Uterus (tissue), 4 donors: ENCODE data around the gene ROCK1. TPM values are rescaled to one million over a fixed set of nuclear protein-coding genes. Genes with fewer than 3 reads are reported as not detected.
A peak's percentile ranks its signal among the peaks of the same experiment; 100 is the strongest.
"Not testable (repeated sequence)": the region's sequence is repeated elsewhere in the genome, so short reads cannot be mapped to it uniquely, and the experiment has no call there.

Experiments
- DNase-seq, 2 donors: peaks; one replicate each; pipeline ENCODE4 v3.0.0-alpha.2; 2019 to 2020
- H3K27ac ChIP-seq, 2 donors: fragments of 200-600 bp; sonication (generic); 1 replicate in 1 of 2; 2 replicates in 1 of 2; pipeline ENCODE4 v1.5.1; 2016 to 2018
- H3K27me3 ChIP-seq, 2 donors: fragments of 200-600 bp; sonication (generic); one replicate each; pipeline ENCODE4 v1.5.1; 2018 to 2019; ENCODE audit warnings: control low read depth in 1 of 2
- H3K36me3 ChIP-seq, 2 donors: fragments of 200-600 bp; sonication (generic); one replicate each; pipeline ENCODE4 v1.5.1; 2019; ENCODE audit warnings: control low read depth in 1 of 2
- H3K4me1 ChIP-seq, 2 donors: fragments of 200-600 bp; sonication (generic); one replicate each; pipeline ENCODE4 v1.5.1; 2018 to 2019; ENCODE audit warnings: control low read depth in 1 of 2
- H3K4me3 ChIP-seq, 2 donors: fragments of 200-600 bp; sonication (generic); 1 replicate in 1 of 2; 2 replicates in 1 of 2; pipeline ENCODE4 v1.5.1; 2018 to 2019; ENCODE audit warnings: mild to moderate bottlenecking in 1 of 2
- H3K9me3 ChIP-seq, 2 donors: fragments of 200-600 bp; sonication (generic); one replicate each; pipeline ENCODE4 v1.5.1; 2019; ENCODE audit warnings: control low read depth in 1 of 2
- CTCF ChIP-seq, 4 experiments: fragments of 200-600 bp in 2 of 4; fragments of 450-650 bp in 2 of 4; sonication (generic) in 2 of 4; IDR thresholded peaks; one replicate each; pipeline ENCODE4 v1.5.1; 2016 to 2019; ENCODE audit warnings: antibody characterized with exemption in 4 of 4, mild to moderate bottlenecking in 2 of 4, moderate library complexity in 1 of 4
- POLR2A ChIP-seq, 2 donors: fragments of 450-650 bp; IDR thresholded peaks; one replicate each; pipeline ENCODE4 v1.6.1; 2016; ENCODE audit warnings: antibody characterized with exemption in 2 of 2, mild to moderate bottlenecking in 1 of 2, moderate library complexity in 1 of 2
- intact Hi-C: fragments of 100-400 bp; cut with DNase I; formaldehyde crosslinking; loops from one replicate; pipeline ENCODE4 v1.15.1; 2023; ENCODE audit warnings: low total_unique reads
- total RNA-seq, 4 donors: library from RNA; depleted of rRNA in 3 of 4; stranded (reverse); fragments of >200 nt in 3 of 4; gene quantifications; one replicate each; pipeline versions ENCODE4 v1.1.0 to v1.2.4, GENCODE V29; 2014 to 2023
- donor health status: DM: yes; HTN: yes; CAD: no.

Gene ROCK1
- total RNA-seq = 10 to 100 TPM; 25.6 to 93.8 (median 52.7) TPM

DNA sequence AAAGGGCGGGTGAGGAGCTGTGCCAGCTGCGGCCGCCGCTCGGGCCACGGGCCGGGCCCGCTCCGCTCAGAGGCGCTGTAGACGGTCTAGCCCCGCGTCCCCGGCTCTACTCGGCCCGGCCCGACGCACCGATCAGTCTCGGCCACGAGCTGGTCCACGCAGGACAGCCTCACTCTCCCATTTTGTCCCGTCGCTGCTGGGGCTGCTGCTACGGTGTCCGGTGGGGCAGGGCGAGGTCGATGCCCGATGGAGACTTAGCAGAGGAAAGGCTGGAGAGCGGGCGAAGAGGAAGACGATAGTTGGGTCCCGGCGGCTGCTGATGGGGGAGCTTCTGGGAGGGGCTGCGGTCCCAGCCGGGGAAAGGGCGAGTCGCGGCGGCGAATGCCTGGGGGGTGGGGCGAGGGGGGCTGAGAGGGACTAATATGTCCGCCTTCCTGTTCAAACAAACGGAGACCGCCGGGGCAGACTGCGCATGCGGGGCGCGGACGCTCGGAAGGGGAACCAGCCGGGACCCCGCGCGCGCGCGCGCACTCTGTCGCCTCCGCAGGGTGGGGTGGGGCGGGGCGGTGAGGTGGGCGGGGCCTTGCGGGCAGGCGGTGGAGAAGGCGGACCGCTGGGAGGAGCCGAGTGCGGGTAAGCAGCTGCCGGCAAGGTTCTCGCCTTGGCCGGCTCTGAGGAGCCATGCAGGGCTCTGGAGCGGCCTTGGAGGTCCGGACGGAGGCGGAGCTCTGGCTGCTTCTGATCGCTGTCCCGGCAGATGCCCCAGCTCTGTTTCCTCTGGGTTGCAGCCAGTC is at the start of gene ROCK1:
Gene ROCK1, minus strand, starts transcription at position 468 of the 794 bp plus-strand sequence. CDS start 903 bp downstream, outside the sequence.
- H3K4me1 ChIP-seq = peaks cover 0 to 6% of the 10 kb centered on the region in 2 donors
- no peaks in the 10 kb centered on the region for H3K36me3 ChIP-seq
- H3K27me3 ChIP-seq = no peaks in the 10 kb centered on the region
- no peaks in the 10 kb centered on the region for H3K9me3 ChIP-seq
- peak; percentile 76 to 79 for TF ChIP-seq POLR2A (IDR thresholded peaks at IDR 0.05)
- TF ChIP-seq CTCF (IDR thresholded peaks at IDR 0.05) = no peak
- intact Hi-C loops = no loop called here
- peak within 1 kb of the TSS; percentile 93 to 96 for H3K4me3 ChIP-seq
- peak within 1 kb of the TSS; percentile 97 to 98 for H3K27ac ChIP-seq
- DNase-seq = peak; percentile 99

GRCh38 chr18:21155443-21155842 is 43.8 kb upstream of the ROCK1 start:
- no peak overlapping the region for H3K4me3 ChIP-seq
- TF ChIP-seq POLR2A (IDR thresholded peaks at IDR 0.05) = no peak
- TF ChIP-seq CTCF (IDR thresholded peaks at IDR 0.05) = no peak
- no peaks in the 10 kb centered on the region for H3K4me1 ChIP-seq
- H3K27me3 ChIP-seq = no peaks in the 10 kb centered on the region
- DNase-seq = no peak
- intact Hi-C loops = no loop called here
- H3K27ac ChIP-seq = no peak overlapping the region
- no peaks in the 10 kb centered on the region for H3K36me3 ChIP-seq
- peaks cover 0 to 5% of the 10 kb centered on the region in 2 donors for H3K9me3 ChIP-seq

DNA sequence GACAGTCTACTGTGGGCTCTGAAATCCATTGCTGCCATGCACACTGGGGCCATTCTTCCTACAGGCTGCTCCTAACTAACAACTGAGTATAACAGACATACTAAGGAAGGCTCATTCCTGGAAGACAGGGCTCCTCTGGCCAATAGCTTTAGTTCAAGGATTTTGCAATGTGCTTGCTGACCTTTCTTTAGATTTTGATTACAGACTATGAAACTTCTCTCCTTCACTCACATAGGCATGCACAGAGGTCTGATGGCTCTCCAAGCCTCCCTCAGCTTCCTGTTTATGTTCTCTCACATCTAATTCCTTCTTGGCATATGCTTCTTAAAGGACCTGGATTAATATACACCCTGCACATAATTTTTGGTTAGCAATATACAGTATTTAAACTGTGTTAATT is 34.4 kb upstream of the ROCK1 start:
- intact Hi-C loops = no loop called here
- no peak for DNase-seq
- Histone ChIP-seq H3K4me3 (no peak overlapping the region), H3K27me3 (no peaks in the 10 kb centered on the region), H3K27ac (no peak overlapping the region), H3K4me1 (no peaks in the 10 kb centered on the region), H3K9me3 (no peaks in the 10 kb centered on the region), H3K36me3 (no peaks in the 10 kb centered on the region)
- TF ChIP-seq POLR2A (IDR thresholded peaks at IDR 0.05) = no peak
- no peak for TF ChIP-seq CTCF (IDR thresholded peaks at IDR 0.05)

- Histone ChIP-seq H3K27me3 (no peaks in the 10 kb centered on the region), H3K36me3 (no peaks in the 10 kb centered on the region), H3K27ac (no peak overlapping the region), H3K9me3 (no peaks in the 10 kb centered on the region), H3K4me1 (no peaks in the 10 kb centered on the region), H3K4me3 (no peak overlapping the region)
- no peak for DNase-seq
- TF ChIP-seq CTCF (IDR thresholded peaks at IDR 0.05) (no peak), POLR2A (IDR thresholded peaks at IDR 0.05) (no peak)
- intact Hi-C loops = no loop called here
These were observed 33.8 kb upstream of the ROCK1 start for GRCh38 chr18:21145371-21145770.

DNA sequence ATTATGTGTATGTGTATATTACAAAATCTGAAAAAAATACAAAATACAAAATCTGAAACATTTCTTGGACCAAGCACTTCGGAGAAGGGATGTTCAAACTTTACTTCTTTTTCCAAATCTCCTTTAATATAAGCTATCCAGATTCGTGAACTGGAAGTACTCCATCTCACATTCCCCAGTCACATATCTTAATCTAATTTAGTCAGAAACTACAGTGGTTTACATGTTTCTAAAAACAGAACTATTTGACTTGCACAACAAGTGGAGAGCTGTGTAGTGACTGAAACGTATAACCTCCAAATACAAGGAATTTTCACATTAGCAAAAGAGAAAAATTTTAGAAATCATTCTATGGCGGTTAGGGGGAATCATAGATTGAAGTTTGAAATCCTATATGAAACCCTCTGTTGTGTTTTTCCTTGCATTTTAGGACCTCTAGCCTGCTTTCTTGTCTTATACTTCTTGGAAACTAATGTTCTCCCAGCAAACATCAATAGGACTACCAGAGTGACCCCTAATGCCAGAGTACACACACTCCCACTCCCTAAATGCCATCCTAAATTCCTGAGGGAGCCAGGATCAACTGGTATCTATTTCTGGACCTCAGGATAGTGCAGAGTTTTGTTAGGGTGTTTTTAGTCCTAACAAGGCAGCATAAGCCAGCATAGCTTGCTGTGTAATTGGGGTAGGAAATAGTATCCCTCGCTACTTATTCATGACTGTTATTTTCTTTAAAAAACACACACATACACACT is 30.2 kb upstream of the ROCK1 start:
- H3K4me3 ChIP-seq = no peak overlapping the region
- no peaks in the 10 kb centered on the region for H3K27me3 ChIP-seq
- intact Hi-C loops = no loop called here
- TF ChIP-seq POLR2A (IDR thresholded peaks at IDR 0.05) (no peak), CTCF (IDR thresholded peaks at IDR 0.05) (no peak)
- no peaks in the 10 kb centered on the region for H3K36me3 ChIP-seq
- H3K9me3 ChIP-seq = no peaks in the 10 kb centered on the region
- DNase-seq = no peak
- H3K4me1 ChIP-seq = no peaks in the 10 kb centered on the region
- peak overlapping the region in 1 of 2 donors; percentile 28 for H3K27ac ChIP-seq

DNA sequence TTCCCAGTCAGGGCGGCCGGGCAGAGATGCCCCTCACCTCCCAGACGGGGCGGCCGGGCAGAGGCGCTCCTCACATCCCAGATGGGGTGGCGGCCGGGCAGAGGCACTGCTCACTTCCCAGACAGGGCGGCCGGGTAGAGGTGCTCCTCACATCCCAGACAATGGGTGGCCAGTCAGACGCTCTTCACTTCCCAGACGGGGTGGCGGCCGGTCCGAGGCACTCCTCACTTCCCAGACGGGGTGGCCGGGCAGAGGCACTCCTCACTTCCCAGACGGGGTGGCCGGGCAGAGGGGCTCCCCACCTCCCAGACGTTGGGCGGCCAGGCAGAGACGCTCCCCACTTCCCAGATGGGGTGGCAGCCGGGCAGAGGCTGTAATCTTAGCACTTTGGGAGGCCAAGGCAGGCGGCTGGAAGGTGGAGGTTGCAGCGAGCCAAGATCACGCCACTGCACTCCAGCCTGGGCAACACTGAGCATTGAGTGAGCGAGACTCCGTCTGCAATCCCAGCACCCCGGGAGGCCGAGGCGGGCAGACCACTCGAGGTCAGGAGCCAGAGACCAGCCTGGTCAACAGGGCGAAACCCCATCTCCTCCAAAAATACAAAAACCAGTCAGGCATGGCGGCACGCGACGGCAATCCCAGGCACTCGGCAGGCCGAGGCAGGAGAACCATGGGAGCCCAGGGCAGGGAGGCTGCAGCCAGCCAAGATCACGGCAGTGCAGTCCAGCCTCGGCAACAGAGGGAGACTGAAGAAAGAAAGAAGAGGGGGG is 26.3 kb upstream of the ROCK1 start:
- intact Hi-C loops, H3K4me3 ChIP-seq, DNase-seq, H3K27me3 ChIP-seq, H3K36me3 ChIP-seq, H3K27ac ChIP-seq, H3K4me1 ChIP-seq, H3K9me3 ChIP-seq: not testable (repeated sequence)
